ENCODE measurements around the gene S100A7.
"Not testable (repeated sequence)": the region's sequence is repeated elsewhere in the genome, so short reads cannot be mapped to it uniquely, and the experiment has no call there.

Gene S100A7

GRCh38 chr1:153431002-153431401 lies 29.4 kb downstream of the S100A7 start:
- no peak for DNase-seq (ENCODE audit: low read depth in 3 of 3)

- no peak for DNase-seq (ENCODE audit: low read depth in 3 of 3)
These were observed 29.9 kb downstream of the S100A7 start for GRCh38 chr1:153430561-153430960.

- no peak for DNase-seq (ENCODE audit: low read depth in 3 of 3)
These were observed 30.3 kb downstream of the S100A7 start for GRCh38 chr1:153430166-153430553.

- no peak for DNase-seq (ENCODE audit: low read depth in 3 of 3)
These were observed 30.9 kb downstream of the S100A7 start for GRCh38 chr1:153429266-153430165.

- no peak for DNase-seq (ENCODE audit: low read depth in 3 of 3)
These were observed 31.7 kb downstream of the S100A7 start for GRCh38 chr1:153428791-153429190.

- DNase-seq (ENCODE audit: low read depth in 3 of 3): no peak
These were observed 32.3 kb downstream of the S100A7 start for GRCh38 chr1:153428073-153428638.

GRCh38 chr1:153426809-153427208 lies 33.6 kb downstream of the S100A7 start:
- no peak for DNase-seq (ENCODE audit: low read depth in 3 of 3)

- peak; percentile 28 to 66 (median 29) for DNase-seq (ENCODE audit: low read depth in 3 of 3)
These were observed 37.9 kb downstream of the S100A7 start for GRCh38 chr1:153422450-153423068.

- no peak for DNase-seq (ENCODE audit: low read depth in 3 of 3)
These were observed 40.1 kb downstream of the S100A7 start for GRCh38 chr1:153420306-153420705.

GRCh38 chr1:153419436-153419793 lies 41.0 kb downstream of the S100A7 start:
- DNase-seq (ENCODE audit: low read depth in 3 of 3): not testable (repeated sequence)

- not testable (repeated sequence) for DNase-seq (ENCODE audit: low read depth in 3 of 3)
These were observed 41.6 kb downstream of the S100A7 start for GRCh38 chr1:153418758-153419435.

- no peak for DNase-seq (ENCODE audit: low read depth in 3 of 3)
These were observed 43.1 kb downstream of the S100A7 start for GRCh38 chr1:153417136-153417888.

GRCh38 chr1:153415850-153416570 lies 44.4 kb downstream of the S100A7 start, which contains the start of gene S100A7A:
Gene S100A7A, plus strand, starts transcription at chr1:153416520. Its CDS starts 1,563 bp downstream, at chr1:153418083.
- DNase-seq (ENCODE audit: low read depth in 3 of 3): no peak

GRCh38 chr1:153413961-153414360 lies 46.5 kb downstream of the S100A7 start:
- not testable (repeated sequence) for DNase-seq (ENCODE audit: low read depth in 3 of 3)

Data from stimulated activated CD4-positive, alpha-beta T cell treated with anti-CD3 and anti-CD28 coated beads, TNF-alpha, amount 100 ng/mL, for 24 hours (primary cell).